Fibroblast of mammary gland (primary cell): ENCODE results near the gene MACROH2A1.

ENCODE experiments used
- DNase-seq: peaks from one replicate; pipeline ENCODE4 v3.0.0-alpha.2; 2010; ENCODE audit warnings: low read depth
- H3K4me3 ChIP-seq: 2 replicates; pipeline ENCODE4 v1.5.1; 2011; ENCODE audit warnings: low read depth, mild to moderate bottlenecking, low read length, moderate library complexity; ENCODE audit not compliant: control insufficient read depth
- CTCF ChIP-seq: conservative IDR thresholded peaks from 2 replicates; pipeline ENCODE4 v1.5.1; 2011; ENCODE audit warnings: low read depth, low read length, inconsistent platforms; ENCODE audit not compliant: control insufficient read depth, insufficient read depth

Gene MACROH2A1

GRCh38 chr5:135357685-135358084, 41.3 kb downstream of the MACROH2A1 start:
- no peak overlapping the region for H3K4me3 ChIP-seq
- DNase-seq = peak; percentile 11
- no peak for TF ChIP-seq CTCF

GRCh38 chr5:135356522-135357318, 42.3 kb downstream of the MACROH2A1 start:
- TF ChIP-seq CTCF = no peak
- DNase-seq = peak; percentile 80
- no peak overlapping the region for H3K4me3 ChIP-seq

- peak; percentile 57 for DNase-seq
- no peak for TF ChIP-seq CTCF
Observed at GRCh38 chr5:135355169-135355568, 43.9 kb downstream of the MACROH2A1 start.

GRCh38 chr5:135353952-135354721, 44.9 kb downstream of the MACROH2A1 start:
- peak; percentile 96 for DNase-seq
- TF ChIP-seq CTCF = no peak
- H3K4me3 ChIP-seq = no peak overlapping the region

More at GRCh38 chr5:135355169-135355568, 43.9 kb downstream of the MACROH2A1 start:
- no peak overlapping the region for H3K4me3 ChIP-seq

GRCh38 chr5:135350536-135350935, 48.5 kb downstream of the MACROH2A1 start:
- no peak overlapping the region for H3K4me3 ChIP-seq
- TF ChIP-seq CTCF = no peak
- DNase-seq = no peak

- H3K4me3 ChIP-seq = no peak overlapping the region
- no peak for DNase-seq
- TF ChIP-seq CTCF = no peak
Observed at GRCh38 chr5:135349886-135350285, 49.1 kb downstream of the MACROH2A1 start.
